GM19467 (cell line): ENCODE measurements around the gene RCAN2.
A peak's percentile ranks its signal among the peaks of the same experiment; 100 is the strongest.

Experiments used
- ATAC-seq: cut with Tn5 transposase; IDR thresholded peaks from one replicate; pipeline ENCODE4 v1.9.1; 2021; ENCODE audit warnings: mild to moderate bottlenecking, moderate library complexity; ENCODE audit not compliant: unreplicated experiment

Gene RCAN2

GRCh38 chr6:46262928-46263706 is 228.1 kb downstream of the RCAN2 start:
- ATAC-seq: no peak

GRCh38 chr6:46258249-46258648 is 233.0 kb downstream of the RCAN2 start:
- ATAC-seq: no peak

- no peak for ATAC-seq
Observed at GRCh38 chr6:46255528-46255927, 235.7 kb downstream of the RCAN2 start.

- ATAC-seq: no peak
Observed at GRCh38 chr6:46254946-46255345, 236.3 kb downstream of the RCAN2 start.

- no peak for ATAC-seq
Observed at GRCh38 chr6:46254331-46254730, 236.9 kb downstream of the RCAN2 start.

GRCh38 chr6:46251583-46252339 is 239.5 kb downstream of the RCAN2 start:
- ATAC-seq: no peak

GRCh38 chr6:46248143-46248542 is 243.1 kb downstream of the RCAN2 start:
- ATAC-seq: no peak

- no peak for ATAC-seq
Observed at GRCh38 chr6:46246727-46247126, 244.5 kb downstream of the RCAN2 start.

GRCh38 chr6:46246081-46246480 is 245.2 kb downstream of the RCAN2 start:
- ATAC-seq: no peak

GRCh38 chr6:46244670-46245069 is 246.6 kb downstream of the RCAN2 start:
- no peak for ATAC-seq

GRCh38 chr6:46243754-46244153 is 247.5 kb downstream of the RCAN2 start:
- ATAC-seq: no peak

- ATAC-seq: no peak
Observed at GRCh38 chr6:46242921-46243320, 248.3 kb downstream of the RCAN2 start.

- no peak for ATAC-seq
Observed at GRCh38 chr6:46240866-46241565, 250.2 kb downstream of the RCAN2 start.

- no peak for ATAC-seq
Observed at GRCh38 chr6:46236752-46237151, 254.5 kb downstream of the RCAN2 start.

- no peak for ATAC-seq
Observed at GRCh38 chr6:46235242-46235641, 256.0 kb downstream of the RCAN2 start.

- ATAC-seq: no peak
Observed at GRCh38 chr6:46234700-46235099, 256.5 kb downstream of the RCAN2 start.

GRCh38 chr6:46234156-46234556 is 257.1 kb downstream of the RCAN2 start:
- ATAC-seq: no peak

- ATAC-seq: no peak
Observed at GRCh38 chr6:46233129-46233528, 258.1 kb downstream of the RCAN2 start.

GRCh38 chr6:46222286-46222685 is 269.0 kb downstream of the RCAN2 start:
- no peak for ATAC-seq

GRCh38 chr6:46221222-46221793 is 269.9 kb downstream of the RCAN2 start:
- peak; percentile 63 for ATAC-seq
